Measurements from ENCODE around the gene IRF4.

Gene IRF4

GRCh38 chr6:398558-399078 lies 7.1 kb downstream of the IRF4 start:
- TF ChIP-seq CTCF (IDR thresholded peaks at IDR 0.05): no peak
- H3K27me3 ChIP-seq: peaks cover 0 to 31% of the 10 kb centered on the region in 2 donors
- DNase-seq: no peak

GRCh38 chr6:399785-400534 lies 8.4 kb downstream of the IRF4 start:
- no peak for TF ChIP-seq CTCF (IDR thresholded peaks at IDR 0.05)
- Histone ChIP-seq H3K4me3 (no peak overlapping the region), H3K27me3 (peaks cover 0 to 18% of the 10 kb centered on the region in 2 donors), H3K4me1 (no peaks in the 10 kb centered on the region), H3K36me3 (no peaks in the 10 kb centered on the region), H3K9me3 (no peaks in the 10 kb centered on the region), H3K27ac (no peak overlapping the region)
- no peak for DNase-seq
- intact Hi-C loops (cut with DNase I; ENCODE audit: low total_unique reads): no loop called here

More at GRCh38 chr6:398558-399078, 7.1 kb downstream of the IRF4 start:
- H3K9me3 ChIP-seq: no peaks in the 10 kb centered on the region
- H3K4me3 ChIP-seq: no peak overlapping the region
- H3K4me1 ChIP-seq: peaks cover 0 to 4% (median 2%) of the 10 kb centered on the region in 4 donors
- H3K27ac ChIP-seq: no peak overlapping the region
- intact Hi-C loops (cut with DNase I; ENCODE audit: low total_unique reads): no loop called here
- H3K36me3 ChIP-seq: no peaks in the 10 kb centered on the region

GRCh38 chr6:400815-401214 lies 9.3 kb downstream of the IRF4 start:
- DNase-seq: no peak

GRCh38 chr6:401239-401993 lies 9.9 kb downstream of the IRF4 start:
- H3K4me1 ChIP-seq: no peaks in the 10 kb centered on the region

More at GRCh38 chr6:400815-401214, 9.3 kb downstream of the IRF4 start:
- Histone ChIP-seq H3K27me3 (peaks cover 0 to 13% of the 10 kb centered on the region in 2 donors), H3K4me1 (no peaks in the 10 kb centered on the region), H3K27ac (no peak overlapping the region), H3K36me3 (no peaks in the 10 kb centered on the region), H3K9me3 (no peaks in the 10 kb centered on the region), H3K4me3 (no peak overlapping the region)
- no peak for TF ChIP-seq CTCF (IDR thresholded peaks at IDR 0.05)
- intact Hi-C loops (cut with DNase I; ENCODE audit: low total_unique reads): no loop called here

More at GRCh38 chr6:401239-401993, 9.9 kb downstream of the IRF4 start:
- Histone ChIP-seq H3K27me3 (peaks cover 0 to 8% of the 10 kb centered on the region in 2 donors), H3K9me3 (no peaks in the 10 kb centered on the region), H3K36me3 (no peaks in the 10 kb centered on the region), H3K4me3 (no peak overlapping the region), H3K27ac (no peak overlapping the region)
- intact Hi-C loops (cut with DNase I; ENCODE audit: low total_unique reads): no loop called here
- DNase-seq: no peak
- TF ChIP-seq CTCF (IDR thresholded peaks at IDR 0.05): no peak
